GM12892 (cell line): Measurements from ENCODE around the gene NR4A1. TPM values are rescaled to one million over a fixed set of nuclear protein-coding genes. Genes with fewer than 3 reads are reported as not detected.

Experiments
- DNase-seq: peaks from one replicate; pipeline ENCODE4 v3.0.0; 2011; ENCODE audit not compliant: insufficient read length
- FAIRE-seq: peaks from 2 replicates; lab custom pipeline; 2011; peaks lifted over from hg19 to GRCh38; lab: Jason Lieb, UNC
- POLR2A ChIP-seq: IDR thresholded peaks from 2 replicates; pipeline ENCODE4 v1.6.1; 2011; ENCODE audit warnings: low read depth, low read length, control low read depth
- POLR2AphosphoS5 ChIP-seq: IDR thresholded peaks from 2 replicates; pipeline ENCODE4 v1.6.1; 2011; ENCODE audit warnings: low read depth, low read length, control low read depth
- TAF1 ChIP-seq: IDR thresholded peaks from 2 replicates; pipeline ENCODE4 v1.6.1; 2011; ENCODE audit warnings: low read depth, mild to moderate bottlenecking, control low read depth, low read length, borderline replicate concordance
- polyA plus RNA-seq: library from polyadenylated mRNA; unstranded; fragments of >200 nt; gene quantifications from one replicate; pipeline ENCODE4 v1.2.1, GENCODE V29; 2012; ENCODE audit warnings: missing spikeins, inconsistent platforms; ENCODE audit not compliant: missing spikeins

Gene NR4A1
- polyA plus RNA-seq: 3.3 TPM

- no peak for TF ChIP-seq TAF1
- TF ChIP-seq POLR2AphosphoS5: peak; percentile 47; the same call in 1 of the 2 replicates
- peak; percentile 62; the same call in 1 of the 2 replicates for TF ChIP-seq POLR2A
- FAIRE-seq (peak; percentile 83), DNase-seq (peak; percentile 93)
Observed at GRCh38 chr12:52050758-52051541, at the start of gene NR4A1. NR4A1 (plus strand) TSS chr12:52051442; CDS start chr12:52054329, 2,887 bp downstream.

GRCh38 chr12:52003016-52003550 is 48.2 kb upstream of the NR4A1 start:
- DNase-seq (no peak), FAIRE-seq (no peak)
- TF ChIP-seq POLR2A: no peak
- no peak for TF ChIP-seq POLR2AphosphoS5
- no peak for TF ChIP-seq TAF1

- FAIRE-seq (no peak), DNase-seq (no peak)
- TF ChIP-seq POLR2A (no peak), TAF1 (no peak), POLR2AphosphoS5 (no peak)
Observed at GRCh38 chr12:52003591-52003990, 47.7 kb upstream of the NR4A1 start.

GRCh38 chr12:52004042-52004648 is 47.1 kb upstream of the NR4A1 start:
- DNase-seq (no peak), FAIRE-seq (no peak)
- no peak for TF ChIP-seq POLR2AphosphoS5

- TF ChIP-seq POLR2A (no peak), TAF1 (no peak), POLR2AphosphoS5 (no peak)
- FAIRE-seq: no peak
- DNase-seq: no peak
Observed at GRCh38 chr12:52005218-52005902, 45.9 kb upstream of the NR4A1 start.

GRCh38 chr12:52005903-52006703 is 45.1 kb upstream of the NR4A1 start:
- peak; percentile 61 for DNase-seq
- FAIRE-seq: no peak
- no peak for TF ChIP-seq TAF1
- no peak for TF ChIP-seq POLR2AphosphoS5
- TF ChIP-seq POLR2A: no peak

- FAIRE-seq (no peak), DNase-seq (no peak)
- TF ChIP-seq POLR2AphosphoS5: no peak
- TF ChIP-seq TAF1: no peak
- no peak for TF ChIP-seq POLR2A
Observed at GRCh38 chr12:52006726-52007157, 44.5 kb upstream of the NR4A1 start, which contains the start of gene TAMALIN. TAMALIN (plus strand) TSS chr12:52006946; CDS start chr12:52007020, 74 bp downstream.

GRCh38 chr12:52007158-52007921 is 43.9 kb upstream of the NR4A1 start:
- FAIRE-seq (no peak), DNase-seq (no peak)
- TF ChIP-seq POLR2AphosphoS5: no peak
- no peak for TF ChIP-seq POLR2A
- TF ChIP-seq TAF1: no peak

- no peak for FAIRE-seq
- no peak for DNase-seq
- TF ChIP-seq POLR2A: no peak
- no peak for TF ChIP-seq TAF1
- no peak for TF ChIP-seq POLR2AphosphoS5
Observed at GRCh38 chr12:52007982-52008510, 43.2 kb upstream of the NR4A1 start.
